Smooth muscle cell of the pulmonary artery (primary cell): ENCODE data around the gene ZNF493. TPM values are rescaled to one million over a fixed set of nuclear protein-coding genes. Genes with fewer than 3 reads are reported as not detected.

Experiments
- total RNA-seq: library from RNA; depleted of rRNA; stranded (reverse); fragments of >200 nt; gene quantifications from 2 replicates; pipeline ENCODE4 v1.2.3, GENCODE V29; 2014

The ZNF493 gene
- total RNA-seq = 21.8 and 27.4 TPM in 2 replicates

GRCh38 chr19:21396893-21397572 is at the start of gene ZNF493:
Gene ZNF493 (plus strand): TSS chr19:21397133. CDS start chr19:21397238, 105 bp downstream.

GRCh38 chr19:21358768-21359451 is 38.0 kb upstream of the ZNF493 start, which contains the start of gene ZNF738:
Gene ZNF738 (plus strand): TSS chr19:21359000. CDS start chr19:21359141, 141 bp downstream.

Other genes with a start within 250 kb of the ZNF493 start
- 4.8 and 6.1 TPM in 2 replicates for gene ZNF708, start 67.7 kb upstream of the ZNF493 start, total RNA-seq
- gene ZNF738, start 38.1 kb upstream of the ZNF493 start, total RNA-seq = 2.6 and 3.1 TPM in 2 replicates
- gene ZNF429, start 108.5 kb downstream of the ZNF493 start, total RNA-seq = 4.9 and 5.7 TPM in 2 replicates